Erythroblast (primary cell): ENCODE measurements around the gene MISFA.

Experiments used
- GATA1 ChIP-seq: IDR thresholded peaks from 2 replicates; pipeline ENCODE4 v1.6.1; 2011; ENCODE audit warnings: low read depth, mild to moderate bottlenecking, control low read depth, low read length, moderate library complexity
- POLR2A ChIP-seq: IDR thresholded peaks from 2 replicates; pipeline ENCODE4 v1.6.1; 2011; ENCODE audit warnings: mild to moderate bottlenecking, low read length

DNA sequence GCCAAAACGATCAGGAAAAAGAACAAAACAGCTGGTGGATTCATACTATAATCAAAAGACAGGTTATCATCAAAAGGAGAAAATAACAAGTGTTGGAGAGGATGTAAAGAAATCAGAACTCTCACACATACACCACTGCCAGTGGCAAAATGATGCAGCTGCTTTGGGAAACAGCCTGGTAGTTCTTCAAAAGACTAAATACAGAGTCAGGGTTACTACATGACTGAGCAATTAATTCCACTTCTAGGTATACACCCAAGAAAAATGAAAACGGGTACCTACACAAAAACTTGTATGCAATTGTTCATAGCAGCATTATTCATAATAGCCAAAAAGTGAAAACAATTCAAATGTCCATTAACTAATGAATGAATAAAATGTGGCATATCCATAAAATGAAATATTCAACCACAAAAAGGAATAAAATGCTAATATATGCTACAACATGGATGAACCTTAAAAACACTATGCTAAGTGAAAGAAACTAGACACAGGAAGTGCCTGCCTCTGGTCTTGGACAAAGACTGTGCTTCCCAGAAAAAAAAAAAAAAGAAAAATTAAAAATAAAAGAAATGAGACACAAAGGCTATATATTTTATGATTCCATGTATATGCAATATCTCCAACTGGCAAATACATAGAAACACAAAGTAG lies 19.3 kb upstream of the MISFA start:
- TF ChIP-seq POLR2A (no peak), GATA1 (no peak)
